HCT116 (cell line): ENCODE measurements around the gene CCDC187. TPM values are rescaled to one million over a fixed set of nuclear protein-coding genes. Genes with fewer than 3 reads are reported as not detected.

Experiments used
- ATAC-seq: fragments of 200-7000 bp; cut with Tn5 transposase; 2 replicates; pipeline ENCODE4 v1.9.1; 2020; ENCODE audit warnings: mild to moderate bottlenecking, moderate library complexity
- BruUV-seq: library from RNA; stranded (reverse); fragments of 400-500 nt; replicated peaks from 2 replicates; lab custom pipeline; 2021; lab: Mats Ljungman, UMichigan
- CTCF ChIA-PET: fragments of 300-600 bp; sonication (Branson Sonifier 250); formaldehyde crosslinking; loops from one replicate; lab custom pipeline; 2021; ENCODE audit warnings: antibody characterized with exemption; lab: Charles Lee
- POLR2A ChIA-PET: fragments of 300-600, 350-600 bp; sonication (Branson Sonifier 250); formaldehyde crosslinking; loops from one replicate; lab custom pipeline; 2021; ENCODE audit warnings: antibody characterized with exemption; lab: Charles Lee
- RAD21 ChIA-PET, 2 experiments: fragments of 300-600 bp; sonication (Branson Sonifier 250); formaldehyde crosslinking; loops; one replicate each; lab custom pipeline; 2023; ENCODE audit warnings: low total read pairs in 2 of 2; ENCODE audit not compliant: uncharacterized antibody in 2 of 2, unreplicated experiment in 2 of 2, low non-redundant PET in 1 of 2; lab: Charles Lee
- DNase-seq: peaks from one replicate; pipeline ENCODE4 v3.0.0-alpha.2; 2010; ENCODE audit warnings: low read depth, low spot score
- H2AFZ ChIP-seq: fragments of 200-600 bp; shearing (Covaris generic), sonication (generic); 2 replicates; pipeline ENCODE4 v1.6.1; 2017; ENCODE audit warnings: low read depth, mixed run types, mixed read lengths, antibody characterized with exemption, low read length; ENCODE audit not compliant: poor library complexity, severe bottlenecking
- H3K27ac ChIP-seq: 2 replicates; pipeline ENCODE4 v1.5.1; 2012; ENCODE audit warnings: low read depth, low read length
- H3K27me3 ChIP-seq: fragments of 200-600 bp; sonication (generic); 2 replicates; pipeline ENCODE4 v1.6.1; 2016; ENCODE audit warnings: mixed run types, low read length, mixed read lengths; ENCODE audit not compliant: insufficient read depth
- H3K36me3 ChIP-seq, 2 experiments: fragments of 200-500 bp in 1 of 2; fragments of 200-600 bp in 1 of 2; sonication (Bioruptor generic) in 1 of 2; sonication (generic) in 1 of 2; 2 replicates each; pipeline versions ENCODE4 v1.5.1 to v1.6.1; 2014 to 2016; ENCODE audit warnings: low read length in 2 of 2, inconsistent platforms in 1 of 2, mixed read lengths in 1 of 2, mixed run types in 1 of 2; ENCODE audit not compliant: insufficient read depth in 2 of 2, control insufficient read depth in 1 of 2
- H3K4me1 ChIP-seq, 2 experiments: fragments of 200-600 bp in 1 of 2; sonication (generic) in 1 of 2; 2 replicates each; pipeline versions ENCODE4 v1.5.1 to v1.6.1; 2012 to 2017; ENCODE audit warnings: low read length in 2 of 2, inconsistent platforms in 1 of 2, mild to moderate bottlenecking in 1 of 2, mixed read lengths in 1 of 2, mixed run types in 1 of 2, moderate library complexity in 1 of 2; ENCODE audit not compliant: insufficient read depth in 2 of 2, control insufficient read depth in 1 of 2
- H3K4me2 ChIP-seq: fragments of 200-600 bp; sonication (generic); 2 replicates; pipeline ENCODE4 v1.6.1; 2017; ENCODE audit warnings: mixed run types, low read length, mixed read lengths
- H3K4me3 ChIP-seq, 2 experiments: fragments of 200-600 bp in 1 of 2; sonication (generic) in 1 of 2; replicated peaks in 1 of 2; 2 replicates each; pipeline ENCODE4 v1.5.1; 2011 to 2016; ENCODE audit warnings: low read length in 2 of 2, control low read depth in 1 of 2, low read depth in 1 of 2, mild to moderate bottlenecking in 1 of 2, mixed read lengths in 1 of 2, mixed run types in 1 of 2
- H3K79me2 ChIP-seq: fragments of 200-600 bp; sonication (generic); 2 replicates; pipeline ENCODE4 v1.6.1; 2017; ENCODE audit warnings: mild to moderate bottlenecking, mixed run types, low read length, moderate library complexity, mixed read lengths; ENCODE audit not compliant: insufficient read depth
- H3K9ac ChIP-seq: fragments of 200-600 bp; sonication (generic); 2 replicates; pipeline ENCODE4 v1.6.1; 2016; ENCODE audit warnings: low read length, mixed read lengths
- H3K9me2 ChIP-seq: fragments of 200-600 bp; sonication (generic), shearing (Covaris generic); 2 replicates; pipeline ENCODE4 v1.6.1; 2017; ENCODE audit warnings: mixed run types, mild to moderate bottlenecking, moderate library complexity; ENCODE audit not compliant: insufficient read depth
- H3K9me3 ChIP-seq, 2 experiments: fragments of 200-500 bp in 1 of 2; fragments of 200-600 bp in 1 of 2; sonication (Bioruptor generic) in 1 of 2; sonication (generic) in 1 of 2; 2 replicates each; pipeline ENCODE4 v1.6.1; 2014 to 2017; ENCODE audit warnings: low read length in 2 of 2, mixed read lengths in 2 of 2, inconsistent platforms in 1 of 2, low read depth in 1 of 2, mild to moderate bottlenecking in 1 of 2, mixed run types in 1 of 2, moderate library complexity in 1 of 2; ENCODE audit not compliant: control insufficient read depth in 1 of 2, insufficient read depth in 1 of 2
- H4K20me1 ChIP-seq: fragments of 200-600 bp; sonication (generic), shearing (Covaris generic); 2 replicates; pipeline ENCODE4 v1.6.1; 2017; ENCODE audit warnings: mixed run types, mild to moderate bottlenecking, moderate library complexity; ENCODE audit not compliant: insufficient read depth
- ATF3 ChIP-seq: IDR thresholded peaks from 2 replicates; pipeline ENCODE4 v1.6.1; 2012
- CBX3 ChIP-seq: IDR thresholded peaks from 2 replicates; pipeline ENCODE4 v1.6.1; 2012; ENCODE audit warnings: low read depth
- EGR1 ChIP-seq: IDR thresholded peaks from 2 replicates; pipeline ENCODE4 v1.6.1; 2012; ENCODE audit warnings: low read depth
- ELF1 ChIP-seq: IDR thresholded peaks from 2 replicates; pipeline ENCODE4 v1.6.1; 2012; ENCODE audit warnings: low read depth, borderline replicate concordance
- EZH2 ChIP-seq: fragments of 200-600 bp; sonication (generic); IDR thresholded peaks from 2 replicates; pipeline ENCODE4 v1.6.1; 2017; ENCODE audit warnings: antibody characterized with exemption, mixed run types
- FOSL1 ChIP-seq: IDR thresholded peaks from 2 replicates; pipeline ENCODE4 v1.6.1; 2012; ENCODE audit warnings: low read depth
- JUND ChIP-seq: IDR thresholded peaks from 2 replicates; pipeline ENCODE4 v1.6.1; 2012
- POLR2A ChIP-seq: IDR thresholded peaks from 2 replicates; pipeline ENCODE4 v1.7.0; 2011; ENCODE audit warnings: borderline replicate concordance; ENCODE audit not compliant: insufficient read depth, insufficient read length; ENCODE audit errors: extremely low read depth
- REST ChIP-seq: IDR thresholded peaks from 2 replicates; pipeline ENCODE4 v1.6.1; 2012; ENCODE audit warnings: low read depth
- SIN3A ChIP-seq: IDR thresholded peaks from 2 replicates; pipeline ENCODE4 v1.6.1; 2012; ENCODE audit warnings: low read depth
- YY1 ChIP-seq: IDR thresholded peaks from 2 replicates; pipeline ENCODE4 v1.6.1; 2011; ENCODE audit warnings: low read length, low read depth, moderate library complexity, mild to moderate bottlenecking; ENCODE audit not compliant: insufficient replicate concordance; ENCODE audit errors: extremely low read depth
- ZBTB33 ChIP-seq: IDR thresholded peaks from 2 replicates; pipeline ENCODE4 v1.6.1; 2011; ENCODE audit warnings: mild to moderate bottlenecking, low read length, moderate library complexity; ENCODE audit not compliant: insufficient replicate concordance; ENCODE audit errors: extremely low read depth
- ZFX ChIP-seq: fragments of 450-650 bp; IDR thresholded peaks from 2 replicates; pipeline ENCODE4 v1.6.1; 2017
- ZNF274 ChIP-seq: fragments of 200-500 bp; sonication (Bioruptor generic); IDR thresholded peaks from 2 replicates; pipeline ENCODE4 v1.6.1; 2014; ENCODE audit warnings: mild to moderate bottlenecking, low read depth, low read length, inconsistent platforms
- intact Hi-C: fragments of 100-400 bp; cut with micrococcal nuclease; formaldehyde crosslinking; loops from 2 replicates; pipeline ENCODE4 v1.10.0; 2022
- total RNA-seq: library from RNA; stranded (reverse); gene quantifications from one replicate; pipeline ENCODE4 v1.2.1, GENCODE V29; 2021; ENCODE audit not compliant: unreplicated experiment

The CCDC187 gene
- total RNA-seq, 1 experiment from 2014 or later, result 4.6 TPM

GRCh38 chr9:136341769-136342168 is 37.9 kb upstream of the CCDC187 start:
- POLR2A ChIA-PET, result no interaction called here
- Histone ChIP-seq H3K36me3 (no peaks in the 10 kb centered on the region; a peak in 1 of 4 replicates), H3K27ac (no peak overlapping the region; the same call in 1 of the 2 replicates), H3K4me2 (no peak overlapping the region), H3K79me2 (no peaks in the 10 kb centered on the region), H3K4me1 (peaks cover 18 to 36% of the 10 kb centered on the region in 2 experiments; a peak in 3 of 4 replicates), H3K4me3 (no peak overlapping the region), H4K20me1 (no peaks in the 10 kb centered on the region), H3K9me3 (no peaks in the 10 kb centered on the region), H3K9ac (no peak overlapping the region)
- no peak for ATAC-seq
- intact Hi-C loops, result no loop called here
- RAD21 ChIA-PET, result no interaction called here
- CTCF ChIA-PET, result no interaction called here
- BruUV-seq, result no TSS peak
- TF ChIP-seq EGR1 (no peak), ATF3 (no peak), ZFX (no peak), POLR2A (no peak), CBX3 (no peak), EZH2 (no peak), YY1 (no peak)
- TF ChIP-seq, all 23 proteins: peak for 0
- Histone ChIP-seq H3K27me3 (no peaks in the 10 kb centered on the region), H3K9me2 (no peaks in the 10 kb centered on the region), H2AFZ (no peak overlapping the region)
- DNase-seq, result no peak

GRCh38 chr9:136341042-136341655 is 37.3 kb upstream of the CCDC187 start:
- intact Hi-C loops, result no loop called here
- H3K4me1 ChIP-seq, result peaks cover 16 to 30% of the 10 kb centered on the region in 2 experiments; a peak in 3 of 4 replicates
- no peak overlapping the region for H2AFZ ChIP-seq
- BruUV-seq, result no TSS peak
- H3K9ac ChIP-seq, result no peak overlapping the region
- no peaks in the 10 kb centered on the region for H4K20me1 ChIP-seq
- H3K79me2 ChIP-seq, result no peaks in the 10 kb centered on the region
- no peaks in the 10 kb centered on the region for H3K9me3 ChIP-seq
- no peak overlapping the region for H3K4me3 ChIP-seq
- ChIA-PET CTCF (interaction anchor here (1.2 kb wide), 1 partner anchor 22 kb away, joined by 3 read pairs; no protein-coding TSS in a partner anchor), POLR2A (no interaction called here), RAD21 (no interaction called here)
- H3K27ac ChIP-seq, result no peak overlapping the region
- no peaks in the 10 kb centered on the region for H3K9me2 ChIP-seq
- H3K27me3 ChIP-seq, result no peaks in the 10 kb centered on the region
- H3K36me3 ChIP-seq, result no peaks in the 10 kb centered on the region; a peak in 1 of 4 replicates
- DNase-seq (no peak), ATAC-seq (no peak)
- no peak overlapping the region for H3K4me2 ChIP-seq
- no peak for TF ChIP-seq EZH2
- TF ChIP-seq ELF1, result no peak
- no peak for TF ChIP-seq SIN3A
- TF ChIP-seq JUND, result no peak
- TF ChIP-seq ZNF274, result no peak
- TF ChIP-seq ZBTB33, result no peak
- TF ChIP-seq POLR2A, result no peak
- no peak for TF ChIP-seq REST
- no peak for TF ChIP-seq FOSL1
- no peak for TF ChIP-seq ATF3
- TF ChIP-seq CBX3, result no peak
